GM12875 (cell line): ENCODE measurements around the gene DMGDH.

Experiments
- H3K4me3 ChIP-seq: one replicate; pipeline ENCODE4 v1.5.1; 2011; ENCODE audit warnings: low read depth, low read length, control low read depth
- TF ChIP-seq, protein P1 (sequence below): IDR thresholded peaks from 2 replicates; pipeline ENCODE4 v1.5.1; 2011; ENCODE audit warnings: low read depth, mild to moderate bottlenecking, control low read depth, inconsistent platforms, low read length, moderate library complexity, borderline replicate concordance; ENCODE audit not compliant: insufficient read depth

The DMGDH gene

DNA sequence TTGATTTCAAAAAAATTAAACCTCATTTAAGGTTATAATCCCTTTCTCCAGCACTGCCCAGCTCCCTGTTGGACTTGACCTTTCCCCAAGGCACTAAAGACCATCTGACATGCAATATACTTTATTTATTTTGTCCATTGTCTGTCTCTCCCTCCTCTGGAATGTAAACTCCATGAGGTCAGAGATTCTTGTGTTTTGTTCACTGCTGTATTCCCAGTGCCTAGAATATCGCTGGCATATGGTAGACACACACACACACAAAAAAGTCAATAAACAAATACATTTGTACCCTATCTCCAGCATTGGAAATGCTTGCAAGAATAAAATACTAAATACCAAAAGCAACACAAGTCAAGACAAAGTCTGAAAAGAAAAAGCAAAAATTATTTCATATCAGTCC lies 67.1 kb downstream of the DMGDH start:
- H3K4me3 ChIP-seq, result no peak overlapping the region
- TF ChIP-seq, protein P1, sequence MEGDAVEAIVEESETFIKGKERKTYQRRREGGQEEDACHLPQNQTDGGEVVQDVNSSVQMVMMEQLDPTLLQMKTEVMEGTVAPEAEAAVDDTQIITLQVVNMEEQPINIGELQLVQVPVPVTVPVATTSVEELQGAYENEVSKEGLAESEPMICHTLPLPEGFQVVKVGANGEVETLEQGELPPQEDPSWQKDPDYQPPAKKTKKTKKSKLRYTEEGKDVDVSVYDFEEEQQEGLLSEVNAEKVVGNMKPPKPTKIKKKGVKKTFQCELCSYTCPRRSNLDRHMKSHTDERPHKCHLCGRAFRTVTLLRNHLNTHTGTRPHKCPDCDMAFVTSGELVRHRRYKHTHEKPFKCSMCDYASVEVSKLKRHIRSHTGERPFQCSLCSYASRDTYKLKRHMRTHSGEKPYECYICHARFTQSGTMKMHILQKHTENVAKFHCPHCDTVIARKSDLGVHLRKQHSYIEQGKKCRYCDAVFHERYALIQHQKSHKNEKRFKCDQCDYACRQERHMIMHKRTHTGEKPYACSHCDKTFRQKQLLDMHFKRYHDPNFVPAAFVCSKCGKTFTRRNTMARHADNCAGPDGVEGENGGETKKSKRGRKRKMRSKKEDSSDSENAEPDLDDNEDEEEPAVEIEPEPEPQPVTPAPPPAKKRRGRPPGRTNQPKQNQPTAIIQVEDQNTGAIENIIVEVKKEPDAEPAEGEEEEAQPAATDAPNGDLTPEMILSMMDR, result no peak

DNA sequence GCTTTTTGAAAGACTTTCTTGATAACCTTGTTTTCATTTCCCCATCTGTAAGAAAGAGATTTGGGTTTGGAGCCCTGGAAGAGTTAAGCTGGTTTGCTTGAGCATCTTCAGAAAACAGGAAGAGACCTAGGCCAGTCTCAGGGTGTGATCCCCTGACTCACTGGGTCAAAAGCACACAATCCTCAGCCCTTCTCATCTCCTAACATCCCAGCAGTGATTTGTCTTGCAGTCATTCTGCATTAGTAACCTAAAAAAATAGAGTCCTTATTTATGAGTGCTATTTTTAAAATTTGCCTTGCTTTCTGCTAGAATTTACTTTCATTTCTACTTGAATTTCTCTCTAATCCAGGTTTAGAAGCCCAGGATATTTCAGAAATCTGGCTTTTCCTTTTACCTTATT lies 68.0 kb downstream of the DMGDH start:
- no peak overlapping the region for H3K4me3 ChIP-seq
- TF ChIP-seq, protein P1, result no peak

DNA sequence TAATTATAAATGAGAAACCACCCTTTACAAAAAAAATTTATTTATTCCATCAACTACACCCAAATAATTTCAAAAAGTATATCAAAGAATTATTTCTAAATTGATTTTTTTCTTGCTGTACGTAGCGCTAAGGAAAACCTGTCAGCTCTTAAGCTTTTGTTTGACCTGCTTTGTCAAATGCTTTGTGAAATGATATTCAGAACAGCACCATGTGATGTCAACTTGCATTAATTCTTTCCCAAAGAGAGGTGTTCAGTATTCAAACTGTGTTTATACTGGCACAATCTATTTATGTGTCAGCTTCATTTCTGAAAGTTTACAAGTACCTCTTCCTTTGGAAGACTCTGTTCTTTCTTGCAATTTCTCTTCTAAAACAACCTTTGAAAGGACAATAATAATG lies 72.4 kb downstream of the DMGDH start:
- no peak overlapping the region for H3K4me3 ChIP-seq
- TF ChIP-seq, protein P1, result no peak

- TF ChIP-seq, protein P1, result no peak
- H3K4me3 ChIP-seq, result no peak overlapping the region
Measured at GRCh38 chr5:78995521-78996007, 73.9 kb downstream of the DMGDH start.

- H3K4me3 ChIP-seq, result no peak overlapping the region
- TF ChIP-seq, protein P1, result no peak
Measured at GRCh38 chr5:78993165-78993564, 76.3 kb downstream of the DMGDH start.

DNA sequence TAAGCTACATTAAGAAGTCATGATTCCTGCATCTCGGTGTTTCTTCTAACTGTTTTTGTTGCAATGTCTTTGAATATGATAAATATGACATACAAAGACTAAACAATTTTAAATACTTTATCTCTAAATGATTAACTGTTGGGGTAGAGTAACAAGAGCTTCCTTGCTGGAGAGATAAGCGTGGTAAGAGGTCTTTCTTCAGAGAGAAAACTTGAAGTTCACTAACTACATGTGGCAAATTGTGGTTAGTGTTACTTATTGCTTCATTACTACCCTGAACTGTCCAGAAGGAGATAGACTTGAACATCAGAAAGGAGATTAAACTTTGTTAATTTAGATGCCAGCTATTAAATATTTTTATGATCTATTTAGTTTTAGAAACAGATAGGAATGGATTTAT lies 77.3 kb downstream of the DMGDH start:
- TF ChIP-seq, protein P1, result no peak
- H3K4me3 ChIP-seq, result no peak overlapping the region

- TF ChIP-seq, protein P1, result no peak
- no peak overlapping the region for H3K4me3 ChIP-seq
Measured at GRCh38 chr5:78989080-78989479, 80.4 kb downstream of the DMGDH start.
